Measurements from ENCODE around the gene RPS3. TPM values are rescaled to one million over a fixed set of nuclear protein-coding genes. Genes with fewer than 3 reads are reported as not detected.
A peak's percentile ranks its signal among the peaks of the same experiment; 100 is the strongest.

The RPS3 gene
- total and polyA plus RNA-seq, 9 of the 15 experiments (the other 6 are each of a cell fraction or from before 2014, with no cell fraction given) = 2,700 to 5,771 (median 3,679) TPM

DNA sequence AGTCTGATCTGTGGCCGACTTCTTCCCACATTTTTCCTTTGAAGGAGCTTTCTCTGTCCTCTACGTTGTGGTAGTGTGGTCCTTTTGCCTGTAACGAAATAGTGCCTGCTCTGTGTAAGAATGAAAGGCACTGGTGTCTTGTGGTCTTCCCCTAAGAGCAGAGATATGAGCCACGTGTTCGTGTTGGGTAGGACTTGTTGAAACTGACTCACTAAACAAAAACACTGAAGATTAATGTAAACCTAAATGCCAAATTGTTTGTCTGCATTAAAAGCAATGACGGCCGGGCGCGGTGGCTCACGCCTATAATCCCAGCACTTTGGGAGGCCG, 10.1 kb upstream of the RPS3 start:
- CTCF ChIA-PET (ENCODE audit: low intra/inter-chr PET ratio) = interaction anchor here (0.6 to 3.5 kb wide), 8 partner anchors 56 to 478 kb away, joined by 3 to 38 read pairs (median 6); no protein-coding TSS in a partner anchor
- no peak for DNase-seq (ENCODE audit: extremely low read depth in 1 of 4, low spot score in 3 of 4)
- no TSS peak for BruUV-seq (replicated peaks)
- TF ChIP-seq SRSF1 (IDR thresholded peaks at IDR 0.05; ENCODE audit: low read depth, low read length) (no peak), CBX1 (IDR thresholded peaks at IDR 0.05; ENCODE audit: low read depth) (no peak), COPS2 (conservative IDR thresholded peaks at IDR 0.05) (no peak), IFI16 (CRISPR knock-in tag; IDR thresholded peaks at IDR 0.05) (no peak), SMARCA4 (IDR thresholded peaks at IDR 0.05) (no peak)
- TF ChIP-seq, protein P1, sequence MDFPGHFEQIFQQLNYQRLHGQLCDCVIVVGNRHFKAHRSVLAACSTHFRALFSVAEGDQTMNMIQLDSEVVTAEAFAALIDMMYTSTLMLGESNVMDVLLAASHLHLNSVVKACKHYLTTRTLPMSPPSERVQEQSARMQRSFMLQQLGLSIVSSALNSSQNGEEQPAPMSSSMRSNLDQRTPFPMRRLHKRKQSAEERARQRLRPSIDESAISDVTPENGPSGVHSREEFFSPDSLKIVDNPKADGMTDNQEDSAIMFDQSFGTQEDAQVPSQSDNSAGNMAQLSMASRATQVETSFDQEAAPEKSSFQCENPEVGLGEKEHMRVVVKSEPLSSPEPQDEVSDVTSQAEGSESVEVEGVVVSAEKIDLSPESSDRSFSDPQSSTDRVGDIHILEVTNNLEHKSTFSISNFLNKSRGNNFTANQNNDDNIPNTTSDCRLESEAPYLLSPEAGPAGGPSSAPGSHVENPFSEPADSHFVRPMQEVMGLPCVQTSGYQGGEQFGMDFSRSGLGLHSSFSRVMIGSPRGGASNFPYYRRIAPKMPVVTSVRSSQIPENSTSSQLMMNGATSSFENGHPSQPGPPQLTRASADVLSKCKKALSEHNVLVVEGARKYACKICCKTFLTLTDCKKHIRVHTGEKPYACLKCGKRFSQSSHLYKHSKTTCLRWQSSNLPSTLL (IDR thresholded peaks at IDR 0.05) = no peak
- TF ChIP-seq, protein P2, sequence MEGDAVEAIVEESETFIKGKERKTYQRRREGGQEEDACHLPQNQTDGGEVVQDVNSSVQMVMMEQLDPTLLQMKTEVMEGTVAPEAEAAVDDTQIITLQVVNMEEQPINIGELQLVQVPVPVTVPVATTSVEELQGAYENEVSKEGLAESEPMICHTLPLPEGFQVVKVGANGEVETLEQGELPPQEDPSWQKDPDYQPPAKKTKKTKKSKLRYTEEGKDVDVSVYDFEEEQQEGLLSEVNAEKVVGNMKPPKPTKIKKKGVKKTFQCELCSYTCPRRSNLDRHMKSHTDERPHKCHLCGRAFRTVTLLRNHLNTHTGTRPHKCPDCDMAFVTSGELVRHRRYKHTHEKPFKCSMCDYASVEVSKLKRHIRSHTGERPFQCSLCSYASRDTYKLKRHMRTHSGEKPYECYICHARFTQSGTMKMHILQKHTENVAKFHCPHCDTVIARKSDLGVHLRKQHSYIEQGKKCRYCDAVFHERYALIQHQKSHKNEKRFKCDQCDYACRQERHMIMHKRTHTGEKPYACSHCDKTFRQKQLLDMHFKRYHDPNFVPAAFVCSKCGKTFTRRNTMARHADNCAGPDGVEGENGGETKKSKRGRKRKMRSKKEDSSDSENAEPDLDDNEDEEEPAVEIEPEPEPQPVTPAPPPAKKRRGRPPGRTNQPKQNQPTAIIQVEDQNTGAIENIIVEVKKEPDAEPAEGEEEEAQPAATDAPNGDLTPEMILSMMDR (IDR thresholded peaks at IDR 0.05 in 2 of 3, conservative IDR thresholded peaks at IDR 0.05 in 1 of 3; ENCODE audit: insufficient read depth in 2 of 3, low read depth in 1 of 3, low read length in 3 of 3) = no peak
- TF ChIP-seq, protein P3, sequence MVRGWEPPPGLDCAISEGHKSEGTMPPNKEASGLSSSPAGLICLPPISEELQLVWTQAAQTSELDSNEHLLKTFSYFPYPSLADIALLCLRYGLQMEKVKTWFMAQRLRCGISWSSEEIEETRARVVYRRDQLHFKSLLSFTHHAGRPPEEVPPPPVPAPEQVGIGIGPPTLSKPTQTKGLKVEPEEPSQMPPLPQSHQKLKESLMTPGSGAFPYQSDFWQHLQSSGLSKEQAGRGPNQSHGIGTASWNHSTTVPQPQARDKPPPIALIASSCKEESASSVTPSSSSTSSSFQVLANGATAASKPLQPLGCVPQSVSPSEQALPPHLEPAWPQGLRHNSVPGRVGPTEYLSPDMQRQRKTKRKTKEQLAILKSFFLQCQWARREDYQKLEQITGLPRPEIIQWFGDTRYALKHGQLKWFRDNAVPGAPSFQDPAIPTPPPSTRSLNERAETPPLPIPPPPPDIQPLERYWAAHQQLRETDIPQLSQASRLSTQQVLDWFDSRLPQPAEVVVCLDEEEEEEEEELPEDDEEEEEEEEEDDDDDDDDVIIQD (CRISPR knock-in tag; IDR thresholded peaks at IDR 0.05) = no peak
- TF ChIP-seq, protein P4, sequence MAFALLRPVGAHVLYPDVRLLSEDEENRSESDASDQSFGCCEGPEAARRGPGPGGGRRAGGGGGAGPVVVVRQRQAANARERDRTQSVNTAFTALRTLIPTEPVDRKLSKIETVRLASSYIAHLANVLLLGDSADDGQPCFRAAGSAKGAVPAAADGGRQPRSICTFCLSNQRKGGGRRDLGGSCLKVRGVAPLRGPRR (CRISPR knock-in tag; IDR thresholded peaks at IDR 0.05) = no peak
- H3K4me1 ChIP-seq (replicated peaks in 1 of 2; ENCODE audit: control insufficient read depth in 2 of 2, insufficient read depth in 2 of 2, low read length in 2 of 2) = peaks cover 12 to 15% of the 10 kb centered on the region in 2 experiments
- H4K20me1 ChIP-seq (replicated peaks; ENCODE audit: control insufficient read depth, insufficient read depth, low read length) = no peaks in the 10 kb centered on the region
- H3K36me3 ChIP-seq (ENCODE audit: control insufficient read depth, insufficient read depth, low read length) = no peaks in the 10 kb centered on the region
- H3K9ac ChIP-seq (ENCODE audit: insufficient read depth in 1 of 2, low read depth in 2 of 2, low read length in 2 of 2) = peak overlapping the region; percentile 8 to 62; a peak in 1 of 4 replicates
- 34% methylated on average over 10 of the region's 11 CpGs for WGBS (ENCODE audit: insufficient coverage, low coverage, missing lambda C conversion rate)
- no peaks in the 10 kb centered on the region for H3K79me2 ChIP-seq (ENCODE audit: control insufficient read depth, insufficient read depth, low read length)
- no peak overlapping the region for H3K4me2 ChIP-seq (ENCODE audit: insufficient read depth, low read length)
- in situ Hi-C loops (cut with MboI) = no loop called here
- H3K9me1 ChIP-seq (ENCODE audit: control insufficient read depth, insufficient read depth, low read length) = no peaks in the 10 kb centered on the region
- H3K9me3 ChIP-seq (replicated peaks; ENCODE audit: control insufficient read depth, insufficient read depth, low read depth, low read length) = no peaks in the 10 kb centered on the region
- no peak for ATAC-seq
- no peak overlapping the region for H3K27ac ChIP-seq (ENCODE audit: extremely low read depth, low read depth, low read length)
- POLR2A ChIA-PET = interaction anchor here (0.7 to 3.1 kb wide), 4 partner anchors 11 to 154 kb away, joined by 3 to 29 read pairs (median 4); partner anchors contain the start of gene RPS3
- no peak for FAIRE-seq
- H3K27me3 ChIP-seq (ENCODE audit: control insufficient read depth in 2 of 2, insufficient read depth in 2 of 2, low read length in 2 of 2) = no peaks in the 10 kb centered on the region
- peak overlapping the region; percentile 76 for H2AFZ ChIP-seq (ENCODE audit: low read depth, low read length)
- H3K4me3 ChIP-seq = no peak overlapping the region
- intact Hi-C loops (cut with micrococcal nuclease) = loop anchor here (2.0 to 5.0 kb wide), 2 partner anchors 56 to 483 kb away; no protein-coding TSS in a partner anchor

All from K562 (cell line).